PFSK-1 (cell line): ENCODE results near the gene SPTAN1.

Experiments used
- FOXP2 ChIP-seq: optimal IDR thresholded peaks from 2 replicates; pipeline ENCODE3; 2011; ENCODE audit warnings: borderline replicate concordance, control low read depth, inconsistent platforms; ENCODE audit not compliant: insufficient read depth; ENCODE audit errors: extremely low read length, extremely low read depth
- POLR2AphosphoS5 ChIP-seq: IDR thresholded peaks from 2 replicates; pipeline ENCODE4 v1.6.1; 2012; ENCODE audit warnings: low read depth, mild to moderate bottlenecking, control low read depth, low read length, moderate library complexity
- REST ChIP-seq, 2 experiments: IDR thresholded peaks; 2 replicates each; pipeline versions ENCODE4 v1.6.1 to v1.8.0; 2011 to 2012; ENCODE audit warnings: low read depth in 2 of 2, low read length in 2 of 2, control low read depth in 1 of 2, inconsistent platforms in 1 of 2, mild to moderate bottlenecking in 1 of 2, moderate library complexity in 1 of 2; ENCODE audit not compliant: insufficient read depth in 1 of 2
- SIN3A ChIP-seq: IDR thresholded peaks from 2 replicates; pipeline ENCODE4 v1.6.1; 2012; ENCODE audit warnings: mild to moderate bottlenecking, low read length, moderate library complexity, borderline replicate concordance; ENCODE audit not compliant: insufficient read depth
- TAF1 ChIP-seq: IDR thresholded peaks from 2 replicates; pipeline ENCODE4 v1.6.1; 2012; ENCODE audit warnings: low read length, control low read depth, borderline replicate concordance; ENCODE audit not compliant: insufficient read depth

Gene SPTAN1

GRCh38 chr9:128552744-128553440 is 505 bp downstream of the SPTAN1 start:
- TF ChIP-seq FOXP2 (no peak), REST (IDR thresholded peaks at IDR 0.05; ENCODE audit: insufficient read depth in 1 of 2, low read depth in 2 of 2, low read length in 2 of 2) (no peak; a peak in 1 of 4 replicates), SIN3A (no peak), TAF1 (no peak), POLR2AphosphoS5 (no peak)

- no peak for TF ChIP-seq REST (IDR thresholded peaks at IDR 0.05; ENCODE audit: insufficient read depth in 1 of 2, low read depth in 2 of 2, low read length in 2 of 2)
- TF ChIP-seq TAF1, result no peak
- no peak for TF ChIP-seq SIN3A
These were observed 1.3 kb downstream of the SPTAN1 start for GRCh38 chr9:128553728-128554127.

GRCh38 chr9:128554155-128554862 is 1.9 kb downstream of the SPTAN1 start:
- TF ChIP-seq POLR2AphosphoS5, result no peak
- TF ChIP-seq REST (IDR thresholded peaks at IDR 0.05; ENCODE audit: insufficient read depth in 1 of 2, low read depth in 2 of 2, low read length in 2 of 2), result no peak
- TF ChIP-seq TAF1, result no peak
- TF ChIP-seq FOXP2, result no peak
- TF ChIP-seq SIN3A, result no peak

- TF ChIP-seq TAF1, result no peak
- no peak for TF ChIP-seq SIN3A
- TF ChIP-seq REST (IDR thresholded peaks at IDR 0.05; ENCODE audit: insufficient read depth in 1 of 2, low read depth in 2 of 2, low read length in 2 of 2), result no peak
- no peak for TF ChIP-seq FOXP2
These were observed 2.9 kb downstream of the SPTAN1 start for GRCh38 chr9:128555180-128555721.
